NCI-H1105 (cell line): ENCODE results near the gene LMX1B.
"Not testable (repeated sequence)": the region's sequence is repeated elsewhere in the genome, so short reads cannot be mapped to it uniquely, and the experiment has no call there.

ENCODE experiments used
- DNase-seq: peaks from one replicate; lab custom pipeline; 2025; lab: John Stamatoyannopoulos, UW

The LMX1B gene

GRCh38 chr9:126633881-126634558, 20.3 kb downstream of the LMX1B start:
- DNase-seq, result no peak

- no peak for DNase-seq
Observed at GRCh38 chr9:126635061-126635460, 21.3 kb downstream of the LMX1B start.

DNA sequence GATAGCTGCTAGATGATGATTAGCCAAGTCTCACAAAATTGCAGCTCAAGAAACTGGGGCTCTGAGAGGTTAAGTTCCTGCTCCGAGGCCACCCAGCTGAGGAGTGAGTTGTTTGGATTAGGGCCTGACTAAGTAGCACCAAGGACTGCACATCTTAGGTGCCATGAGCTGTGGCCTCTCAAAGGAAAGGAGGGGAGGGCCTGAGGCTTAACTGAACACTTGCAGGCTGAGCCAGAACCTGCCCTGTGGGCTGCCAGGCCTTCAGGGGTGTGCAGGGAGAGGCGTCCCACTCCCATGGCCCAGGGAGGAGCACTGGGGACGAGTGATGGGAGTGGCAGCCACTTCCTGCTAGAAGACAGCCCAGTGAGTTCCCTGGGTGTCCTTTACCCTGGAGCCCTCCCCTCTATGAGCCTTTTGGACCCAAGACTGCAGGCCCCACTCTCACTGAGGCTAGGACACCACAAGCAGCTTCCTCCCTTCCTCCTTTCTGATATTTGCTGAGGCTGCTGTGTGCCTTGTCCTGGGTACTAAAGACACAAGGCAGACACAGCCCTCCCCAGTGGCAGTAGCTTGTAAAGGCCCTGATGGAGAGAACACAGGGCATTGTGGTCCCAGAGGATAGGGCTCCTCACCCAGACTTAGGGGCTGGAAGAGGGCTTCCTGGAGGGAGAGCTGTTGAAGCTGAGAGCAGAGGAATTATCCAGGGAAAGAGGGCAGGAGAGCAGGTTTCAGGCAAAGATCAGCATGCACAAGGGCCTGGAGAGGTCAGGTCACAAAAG, 22.1 kb downstream of the LMX1B start:
- no peak for DNase-seq

DNA sequence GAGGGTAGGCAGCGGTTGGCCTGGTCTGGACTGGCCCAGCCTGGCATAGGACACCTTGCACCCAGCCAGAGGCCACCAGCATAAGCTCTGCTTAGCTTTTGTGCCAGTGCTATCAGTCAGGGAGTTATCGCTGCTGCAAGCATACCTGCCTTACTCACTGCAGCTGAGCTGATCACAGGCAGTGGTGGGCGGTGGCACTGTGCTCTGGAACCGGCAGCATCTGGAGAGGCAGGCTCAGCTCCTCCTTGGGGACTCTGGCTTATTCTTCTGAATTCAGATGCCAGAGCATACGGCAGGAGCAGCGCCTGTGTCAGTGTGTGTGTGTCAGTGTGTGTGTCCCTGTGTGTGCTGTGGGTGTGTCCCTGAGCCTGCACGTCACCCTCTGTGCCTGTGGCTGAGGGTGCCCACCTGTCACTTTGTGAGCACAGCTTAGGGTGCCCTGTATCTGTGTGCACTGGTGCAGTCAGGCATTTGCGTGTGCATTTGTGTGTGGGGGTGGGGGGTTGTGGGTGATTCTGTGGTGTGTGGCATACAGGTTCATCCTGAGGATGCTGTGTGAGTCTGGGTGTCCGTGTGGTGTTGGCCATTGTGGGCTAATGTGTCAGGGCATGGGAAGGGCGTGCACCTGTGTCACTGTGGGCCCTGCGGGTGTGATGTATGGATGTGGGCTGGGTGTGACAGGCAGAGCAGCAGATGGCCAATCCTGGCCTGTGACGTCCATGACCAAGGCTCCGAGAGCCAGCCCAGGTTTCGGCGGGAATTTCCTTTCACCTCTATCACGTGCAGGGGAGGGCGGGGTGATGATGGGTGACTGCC, 23.5 kb downstream of the LMX1B start:
- no peak for DNase-seq

GRCh38 chr9:126638571-126639132, 24.9 kb downstream of the LMX1B start:
- DNase-seq, result peak; percentile 71

- no peak for DNase-seq
Observed at GRCh38 chr9:126639318-126640000, 25.7 kb downstream of the LMX1B start.

DNA sequence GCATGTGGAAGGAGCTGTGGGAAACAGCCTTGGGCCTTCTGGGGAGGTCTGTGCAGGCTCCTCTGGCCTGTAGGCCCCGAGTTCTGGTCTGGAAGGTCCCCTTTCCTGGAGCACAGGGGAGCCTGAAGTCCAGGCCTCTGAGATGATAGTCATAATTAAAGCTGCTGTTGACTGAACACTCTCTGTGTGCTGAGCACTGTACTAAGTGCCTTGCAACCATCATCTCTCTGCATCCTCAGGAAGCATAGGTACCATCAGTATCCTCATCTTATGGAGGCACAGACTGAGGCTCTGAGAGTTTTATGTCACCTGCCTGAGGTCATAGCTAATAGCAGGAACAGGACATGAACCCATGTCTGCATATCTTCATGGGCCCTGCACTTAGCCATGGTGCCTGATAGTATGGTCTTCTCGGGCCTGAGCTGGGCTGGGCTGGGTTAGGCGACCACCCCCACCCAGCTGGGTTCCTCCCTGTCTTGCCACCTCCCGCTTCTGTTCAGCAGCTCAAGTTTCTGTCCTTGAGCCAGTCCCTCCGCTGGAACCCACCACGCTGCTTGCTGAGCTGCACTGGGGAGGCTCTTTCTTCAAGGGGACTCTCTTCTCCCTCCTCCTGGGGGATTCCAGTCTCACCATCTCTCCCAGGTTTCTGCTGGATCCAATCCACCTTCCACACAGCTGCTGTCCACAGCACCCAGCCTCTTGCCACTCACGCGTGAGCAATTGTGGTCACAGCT, 27.6 kb downstream of the LMX1B start:
- DNase-seq, result no peak

GRCh38 chr9:126642010-126642744, 28.4 kb downstream of the LMX1B start:
- DNase-seq, result no peak

DNA sequence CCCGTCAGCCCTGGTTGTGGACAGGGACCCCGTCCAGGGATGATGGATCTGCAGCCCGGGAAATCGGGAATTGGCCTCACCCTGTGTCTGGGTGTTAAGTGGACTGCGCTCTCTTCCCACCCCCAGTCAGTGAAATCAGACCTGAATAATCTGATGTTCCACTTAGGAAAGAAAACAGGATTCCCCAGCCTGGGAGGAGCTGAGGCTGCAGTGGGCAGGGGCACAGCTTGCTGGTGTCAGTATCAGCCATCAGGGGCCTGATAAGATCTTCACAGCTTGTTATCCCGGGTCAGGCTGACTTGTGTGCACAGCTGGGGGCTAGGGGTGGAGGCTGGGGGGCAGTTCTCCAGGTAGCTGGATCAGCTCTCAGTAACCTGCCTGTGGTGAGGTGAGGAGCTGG, 29.1 kb downstream of the LMX1B start:
- no peak for DNase-seq

DNA sequence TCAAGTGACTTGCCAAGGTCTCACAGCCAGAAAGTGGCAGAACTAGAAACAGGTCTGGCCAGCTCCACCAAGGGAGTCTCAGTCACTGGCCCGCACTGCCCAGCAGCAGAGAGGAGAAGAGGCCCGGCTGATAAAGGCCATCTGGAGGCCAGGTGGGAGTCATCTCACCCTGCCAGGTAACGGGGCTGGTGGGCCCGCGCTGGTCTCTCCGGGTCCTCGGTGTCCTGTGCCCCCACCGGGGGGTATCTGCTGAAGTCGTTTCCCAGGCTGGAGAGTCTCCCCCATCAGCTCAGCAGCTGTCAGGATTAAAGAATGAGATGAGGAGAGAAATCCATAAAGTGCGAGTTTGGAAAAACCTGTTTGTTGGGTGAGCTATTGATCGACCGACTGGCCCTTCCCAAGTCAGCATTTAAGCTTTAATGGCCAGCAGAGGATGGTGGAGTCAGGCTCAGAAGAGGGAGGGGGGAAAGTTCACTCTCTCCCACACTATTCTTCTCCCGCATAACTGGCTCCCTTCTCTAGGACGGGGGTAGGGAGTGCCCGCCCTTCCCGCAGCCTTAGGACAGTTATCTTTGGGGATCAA, 30.3 kb downstream of the LMX1B start:
- DNase-seq, result no peak

- DNase-seq, result no peak
Observed at GRCh38 chr9:126646162-126646561, 32.4 kb downstream of the LMX1B start.

- no peak for DNase-seq
Observed at GRCh38 chr9:126647585-126648411, 34.1 kb downstream of the LMX1B start.

DNA sequence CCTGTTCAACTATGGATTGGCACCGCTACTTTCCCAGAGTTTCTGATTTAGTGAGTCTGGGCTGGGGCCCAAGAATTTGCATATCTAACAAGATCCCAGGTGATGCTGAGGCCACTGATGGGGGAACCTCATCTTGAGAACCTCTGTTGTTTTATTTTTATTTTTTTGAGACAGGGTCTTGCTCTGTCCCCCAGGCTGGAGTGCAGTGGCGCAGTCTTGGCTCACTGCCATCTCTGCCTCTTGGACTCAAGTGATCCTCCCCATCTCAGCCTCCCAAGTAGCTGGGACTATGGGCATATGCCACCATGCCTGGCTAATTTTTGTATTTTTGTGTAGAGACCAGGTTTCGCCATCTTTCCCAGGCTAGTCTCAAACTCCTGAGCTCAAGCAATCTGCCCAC, 35.7 kb downstream of the LMX1B start:
- DNase-seq, result no peak

GRCh38 chr9:126650404-126651341, 36.9 kb downstream of the LMX1B start:
- no peak for DNase-seq

GRCh38 chr9:126652140-126652582, 38.4 kb downstream of the LMX1B start:
- no peak for DNase-seq

DNA sequence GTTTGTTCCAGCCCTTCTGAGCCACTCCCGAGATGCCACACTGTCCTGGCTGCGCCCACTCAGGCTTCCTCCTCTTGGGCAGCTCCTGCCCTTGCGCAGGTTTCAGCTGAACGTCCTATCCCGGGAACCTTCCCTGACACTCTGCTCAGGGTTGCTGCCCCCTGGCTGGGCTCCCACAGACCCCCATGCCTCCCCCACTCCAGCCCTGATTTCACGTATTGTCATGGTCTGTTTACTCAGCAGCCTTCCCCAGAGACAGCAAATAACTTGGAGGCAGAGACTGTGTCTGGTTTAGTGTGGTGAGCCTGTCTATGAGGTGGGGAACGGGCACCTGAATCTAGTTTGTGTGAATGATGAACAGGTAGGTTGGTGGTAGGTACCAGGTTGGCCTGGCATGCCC, 40.4 kb downstream of the LMX1B start:
- DNase-seq, result no peak

GRCh38 chr9:126656214-126656613, 42.5 kb downstream of the LMX1B start:
- not testable (repeated sequence) for DNase-seq
